SK-N-SH (cell line): Measurements from ENCODE around the gene TMEM161B.

ENCODE experiments used
- CTCF ChIP-seq: fragments of 200-600 bp; sonication (generic); IDR thresholded peaks from 2 replicates; pipeline ENCODE4 v1.6.1; 2017; ENCODE audit warnings: antibody characterized with exemption, mild to moderate bottlenecking, moderate library complexity
- FOSL2 ChIP-seq: IDR thresholded peaks from 2 replicates; pipeline ENCODE4 v1.4.0; 2012; ENCODE audit warnings: low read depth, mild to moderate bottlenecking, moderate library complexity, borderline replicate concordance
- FOXJ3 ChIP-seq: sonication (generic); formaldehyde crosslinking; IDR thresholded peaks from 2 replicates; pipeline ENCODE4 v1.5.1; 2020; ENCODE audit warnings: mild to moderate bottlenecking, missing genetic modification reagents
- GABPA ChIP-seq: IDR thresholded peaks from 2 replicates; pipeline ENCODE4 v1.4.0; 2012; ENCODE audit warnings: low read depth, mild to moderate bottlenecking
- MAX ChIP-seq: IDR thresholded peaks from 2 replicates; pipeline ENCODE4 v1.4.0; 2012; ENCODE audit warnings: low read depth
- MXI1 ChIP-seq: IDR thresholded peaks from 2 replicates; pipeline ENCODE4 v1.6.1; 2012; ENCODE audit warnings: mild to moderate bottlenecking, low read depth, low read length, improper control_type of control experiment
- NRF1 ChIP-seq: IDR thresholded peaks from 2 replicates; pipeline ENCODE4 v1.6.1; 2012; ENCODE audit warnings: low read depth, mild to moderate bottlenecking, low read length
- POLR2AphosphoS5 ChIP-seq: IDR thresholded peaks from 2 replicates; pipeline ENCODE4 v1.6.1; 2012; ENCODE audit warnings: low read depth, low read length
- REST ChIP-seq: IDR thresholded peaks from 2 replicates; pipeline ENCODE4 v1.6.1; 2012; ENCODE audit warnings: mild to moderate bottlenecking, low read depth, low read length, moderate library complexity
- RXRA ChIP-seq: IDR thresholded peaks from 2 replicates; pipeline ENCODE4 v1.4.0; 2012; ENCODE audit warnings: low read depth, mild to moderate bottlenecking, borderline replicate concordance
- SIN3A ChIP-seq: IDR thresholded peaks from 2 replicates; pipeline ENCODE4 v1.6.1; 2012; ENCODE audit warnings: low read depth, mild to moderate bottlenecking, low read length, moderate library complexity, borderline replicate concordance
- TEAD4 ChIP-seq: IDR thresholded peaks from 2 replicates; pipeline ENCODE4 v1.4.0; 2012; ENCODE audit warnings: mild to moderate bottlenecking, borderline replicate concordance; ENCODE audit not compliant: insufficient read depth
- USF2 ChIP-seq: fragments of 150-350 bp; IDR thresholded peaks from 2 replicates; pipeline ENCODE4 v1.6.1; 2017; ENCODE audit warnings: antibody characterized with exemption, low read length, low read depth, borderline replicate concordance
- YY1 ChIP-seq: IDR thresholded peaks from 2 replicates; pipeline ENCODE4 v1.4.0; 2012; ENCODE audit warnings: low read depth, mild to moderate bottlenecking

- TF ChIP-seq CTCF: no peak
- peak; percentile 85 for TF ChIP-seq POLR2AphosphoS5
- TF ChIP-seq SIN3A: peak; percentile 60; the same call in 1 of the 2 replicates
- TF ChIP-seq REST: no peak
- no peak for TF ChIP-seq USF2
- peak; percentile 83 for TF ChIP-seq NRF1
- 0 out of 2 replicates have a peak, but pooled peaks have one; percentile 25 for TF ChIP-seq YY1
- no peak for TF ChIP-seq RXRA
- no peak for TF ChIP-seq FOSL2
- TF ChIP-seq MAX: peak; percentile 81
- no peak for TF ChIP-seq TEAD4
- 0 out of 2 replicates have a peak, but pooled peaks have one; percentile 24 for TF ChIP-seq FOXJ3
- TF ChIP-seq MXI1: peak; percentile 77
- TF ChIP-seq GABPA: peak; percentile 98
These were observed at the start of gene TMEM161B for GRCh38 chr5:88268385-88269184.
